H1 (cell line): ENCODE measurements around the gene USP17L11. TPM values are rescaled to one million over a fixed set of nuclear protein-coding genes. Genes with fewer than 3 reads are reported as not detected.
"Not testable (repeated sequence)": the region's sequence is repeated elsewhere in the genome, so short reads cannot be mapped to it uniquely, and the experiment has no call there.

ENCODE experiments used
- CTCF ChIA-PET: fragments of 300-600 bp; sonication (Branson Sonifier 250); formaldehyde crosslinking; loops from one replicate; lab custom pipeline; 2021; ENCODE audit not compliant: partially characterized antibody; lab: Charles Lee
- POLR2A ChIA-PET: fragments of 300-600 bp; sonication (Branson Sonifier 250); formaldehyde crosslinking; loops from one replicate; lab custom pipeline; 2021; ENCODE audit warnings: inconsistent platforms; ENCODE audit not compliant: partially characterized antibody; lab: Charles Lee
- DNase-seq, 2 experiments: peaks; one replicate each; pipeline versions ENCODE4 v3.0.0 to v3.0.0-alpha.2; 2010 to 2022; ENCODE audit warnings: low spot score in 2 of 2, low read depth in 1 of 2, mixed read lengths in 1 of 2
- FAIRE-seq: peaks from 2 replicates; lab custom pipeline; 2011; peaks lifted over from hg19 to GRCh38; lab: Jason Lieb, UNC
- H2AFZ ChIP-seq: 2 replicates; pipeline ENCODE4 v1.8.1; 2012; ENCODE audit warnings: low read length, inconsistent platforms
- H2AK5ac ChIP-seq: 2 replicates; pipeline ENCODE4 v1.6.1; 2013; ENCODE audit warnings: low read depth, low read length
- H2BK120ac ChIP-seq: replicated peaks from 2 replicates; pipeline ENCODE3; 2013; ENCODE audit warnings: low read depth, low read length, inconsistent platforms
- H2BK12ac ChIP-seq: 2 replicates; pipeline ENCODE4 v1.6.1; 2013; ENCODE audit warnings: low read depth, low read length
- H2BK15ac ChIP-seq: 2 replicates; pipeline ENCODE4 v1.6.1; 2013; ENCODE audit warnings: low read length
- H2BK20ac ChIP-seq: 2 replicates; pipeline ENCODE4 v1.6.1; 2013; ENCODE audit warnings: low read length
- H2BK5ac ChIP-seq: 2 replicates; pipeline ENCODE4 v1.6.1; 2013; ENCODE audit warnings: low read depth, low read length
- H3K14ac ChIP-seq: 2 replicates; pipeline ENCODE4 v1.6.1; 2013; ENCODE audit warnings: inconsistent platforms; ENCODE audit not compliant: insufficient read length
- H3K18ac ChIP-seq: 2 replicates; pipeline ENCODE4 v1.6.1; 2013; ENCODE audit warnings: low read length; ENCODE audit errors: extremely low read depth
- H3K23ac ChIP-seq: 2 replicates; pipeline ENCODE4 v1.6.1; 2013; ENCODE audit warnings: inconsistent platforms; ENCODE audit not compliant: insufficient read length
- H3K23me2 ChIP-seq: 2 replicates; pipeline ENCODE4 v1.6.1; 2013; ENCODE audit warnings: low read depth, low read length
- H3K27ac ChIP-seq: 2 replicates; pipeline ENCODE4 v1.6.1; 2011; ENCODE audit warnings: low read depth, low read length, inconsistent platforms
- H3K27me3 ChIP-seq, 4 experiments: replicated peaks in 1 of 4; 1 replicate in 1 of 4; 2 replicates in 3 of 4; pipeline versions ENCODE4 v1.6.1 to v1.8.1; 2011 to 2013; ENCODE audit warnings: low read length in 3 of 4, mild to moderate bottlenecking in 3 of 4, inconsistent platforms in 2 of 4, mixed read lengths in 2 of 4, moderate library complexity in 1 of 4; ENCODE audit not compliant: control insufficient read depth in 3 of 4, insufficient read depth in 3 of 4; ENCODE audit errors: extremely low read depth in 1 of 4
- H3K36me3 ChIP-seq, 4 experiments: 2 replicates each; pipeline versions ENCODE4 v1.6.1 to v1.8.1; 2011 to 2013; ENCODE audit warnings: mild to moderate bottlenecking in 4 of 4, low read length in 3 of 4, moderate library complexity in 2 of 4, control low read depth in 1 of 4, inconsistent platforms in 1 of 4; ENCODE audit not compliant: insufficient read depth in 4 of 4, control insufficient read depth in 2 of 4
- H3K4ac ChIP-seq: replicated peaks from 2 replicates; pipeline ENCODE3; 2013; ENCODE audit warnings: low read length, low read depth, mixed read lengths, inconsistent platforms; ENCODE audit not compliant: insufficient read length
- H3K4me1 ChIP-seq, 4 experiments: replicated peaks in 1 of 4; 1 replicate in 1 of 4; 2 replicates in 3 of 4; pipeline versions ENCODE4 v1.6.1 to v1.8.1; 2011 to 2013; ENCODE audit warnings: low read length in 3 of 4, inconsistent platforms in 2 of 4, mixed read lengths in 1 of 4; ENCODE audit not compliant: insufficient read depth in 4 of 4, control insufficient read depth in 3 of 4
- H3K4me2 ChIP-seq, 2 experiments: 2 replicates each; pipeline versions ENCODE4 v1.6.1 to v1.8.1; 2011 to 2013; ENCODE audit warnings: low read depth in 2 of 2, low read length in 2 of 2, control low read depth in 1 of 2, inconsistent platforms in 1 of 2, mild to moderate bottlenecking in 1 of 2; ENCODE audit not compliant: insufficient read depth in 1 of 2
- H3K4me3 ChIP-seq, 4 experiments: fragments of 200-600, 300-600 bp in 1 of 4; sonication (generic), shearing (Covaris generic), sonication (Bioruptor Twin) in 1 of 4; 2 replicates each; pipeline versions ENCODE4 v1.5.1 to v1.8.1; 2011 to 2016; ENCODE audit warnings: low read length in 4 of 4, low read depth in 3 of 4, control low read depth in 2 of 4, inconsistent platforms in 2 of 4, mild to moderate bottlenecking in 2 of 4, mixed read lengths in 1 of 4, moderate library complexity in 1 of 4; ENCODE audit not compliant: insufficient read depth in 2 of 4; ENCODE audit errors: extremely low read depth in 1 of 4
- H3K56ac ChIP-seq: replicated peaks from 2 replicates; pipeline ENCODE3; 2013; ENCODE audit warnings: low read depth, mild to moderate bottlenecking, mixed read lengths, low read length, inconsistent platforms; ENCODE audit not compliant: insufficient read length
- H3K79me1 ChIP-seq: 2 replicates; pipeline ENCODE4 v1.6.1; 2013; ENCODE audit warnings: low read depth, low read length, control low read depth
- H3K79me2 ChIP-seq, 2 experiments: 2 replicates each; pipeline versions ENCODE4 v1.6.1 to v1.8.1; 2012 to 2013; ENCODE audit warnings: low read length in 2 of 2, mild to moderate bottlenecking in 2 of 2, inconsistent platforms in 1 of 2; ENCODE audit not compliant: insufficient read depth in 2 of 2, control insufficient read depth in 1 of 2
- H3K9ac ChIP-seq, 4 experiments: replicated peaks in 1 of 4; 1 replicate in 1 of 4; 2 replicates in 3 of 4; pipeline versions ENCODE4 v1.6.1 to v1.8.1; 2011 to 2013; ENCODE audit warnings: low read depth in 3 of 4, low read length in 3 of 4, control low read depth in 2 of 4, mild to moderate bottlenecking in 2 of 4, moderate library complexity in 2 of 4, inconsistent platforms in 1 of 4; ENCODE audit errors: extremely low read depth in 1 of 4
- H3K9me3 ChIP-seq, 2 experiments: 2 replicates each; pipeline versions ENCODE4 v1.6.1 to v1.8.1; 2012 to 2013; ENCODE audit warnings: mild to moderate bottlenecking in 2 of 2, moderate library complexity in 2 of 2, control low read depth in 1 of 2, inconsistent platforms in 1 of 2, low read depth in 1 of 2, low read length in 1 of 2, mixed read lengths in 1 of 2; ENCODE audit not compliant: insufficient read depth in 2 of 2
- H4K20me1 ChIP-seq, 2 experiments: replicated peaks in 1 of 2; 2 replicates each; pipeline versions ENCODE3 to v1.8.1; 2011 to 2013; ENCODE audit warnings: inconsistent platforms in 2 of 2, low read length in 2 of 2, mild to moderate bottlenecking in 1 of 2; ENCODE audit not compliant: insufficient read depth in 2 of 2, control insufficient read depth in 1 of 2
- H4K5ac ChIP-seq: 2 replicates; pipeline ENCODE4 v1.6.1; 2013; ENCODE audit warnings: low read length, low read depth, mixed read lengths, inconsistent platforms; ENCODE audit not compliant: insufficient read length
- H4K8ac ChIP-seq: 2 replicates; pipeline ENCODE4 v1.8.0; 2013; ENCODE audit warnings: mild to moderate bottlenecking, moderate library complexity, low read length, inconsistent platforms; ENCODE audit not compliant: insufficient read depth; ENCODE audit errors: extremely low read depth
- H4K91ac ChIP-seq: replicated peaks from 2 replicates; pipeline ENCODE3; 2013; ENCODE audit warnings: low read length, mixed read lengths, inconsistent platforms; ENCODE audit not compliant: insufficient read length
- WGBS, 2 experiments: shearing (Covaris generic) in 1 of 2; methylation state at CpG; one replicate each; pipeline versions ENCODE4 v1.1.6 to v1.1.7; 2013 to 2015; ENCODE audit warnings: low lambda C conversion rate in 2 of 2, mixed read lengths in 2 of 2, inconsistent platforms in 1 of 2, low coverage in 1 of 2, missing lambda C conversion rate in 1 of 2; ENCODE audit not compliant: insufficient replicate concordance in 2 of 2, insufficient coverage in 1 of 2, insufficient read length in 1 of 2; ENCODE audit errors: extremely low coverage in 1 of 2, missing lambda C conversion rate in 1 of 2; 5-methylcytosine and 5-hydroxymethylcytosine counted together
- polyA plus RNA-seq, 7 experiments: library from polyadenylated mRNA; depleted of rRNA in 3 of 7; stranded (reverse) in 5 of 7; unstranded in 2 of 7; fragments of >200 nt in 5 of 7; fragments of 200-250 nt in 2 of 7; gene quantifications; 1 replicate in 5 of 7; 2 replicates in 1 of 7; 4 replicates in 1 of 7; pipeline versions ENCODE4 v1.2.1 to v1.2.3, GENCODE V29; 2011 to 2013; ENCODE audit warnings: missing spikeins in 2 of 7, mixed read lengths in 2 of 7
- total RNA-seq: library from RNA; stranded (reverse); fragmentation: NEBNext Ultra II Directional; extraction: Animal tissue kit (Norgen Biotek cat#: 25700); gene quantifications from 2 replicates; pipeline ENCODE4 v1.2.1, GENCODE V29; 2021

Gene USP17L11
- total and polyA plus RNA-seq, 2 of the 8 experiments (the other 6 are each of a cell fraction or from before 2014, with no cell fraction given) = not detected

DNA sequence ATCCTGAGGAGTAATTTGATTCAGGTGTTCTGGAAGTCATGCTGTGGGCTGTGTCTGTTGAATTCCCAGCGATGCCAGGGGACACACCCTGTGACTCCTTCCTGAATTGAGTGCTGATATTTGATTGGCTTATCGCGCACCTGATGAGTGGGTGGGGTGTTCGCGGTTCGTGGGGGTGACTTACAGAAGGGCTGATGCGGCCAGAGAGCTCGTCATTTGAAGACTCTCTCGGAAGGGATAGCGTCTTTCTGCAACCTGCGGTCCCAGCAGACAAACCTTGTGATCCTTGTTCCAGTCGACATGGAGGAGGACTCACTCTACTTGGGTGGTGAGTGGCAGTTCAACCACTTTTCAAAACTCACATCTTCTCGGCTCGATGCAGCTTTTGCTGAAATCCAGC is 9.4 kb downstream of the USP17L11 start, which contains the start of gene USP17L13:
USP17L13 (plus strand) TSS at position 301 of the 400 bp plus-strand sequence; CDS start at position 301, 0 bp downstream.
- POLR2A ChIA-PET, H4K5ac ChIP-seq, H3K23me2 ChIP-seq, H2AK5ac ChIP-seq, H2BK12ac ChIP-seq, H3K23ac ChIP-seq, H3K18ac ChIP-seq, H2BK5ac ChIP-seq, H3K4me1 ChIP-seq, H3K4me3 ChIP-seq, DNase-seq, H2BK15ac ChIP-seq, H4K20me1 ChIP-seq, H2AFZ ChIP-seq, H4K8ac ChIP-seq, H2BK120ac ChIP-seq, H3K56ac ChIP-seq, H3K9me3 ChIP-seq, H3K27ac ChIP-seq, H3K36me3 ChIP-seq, H2BK20ac ChIP-seq, H4K91ac ChIP-seq, FAIRE-seq, H3K79me1 ChIP-seq, H3K14ac ChIP-seq, H3K9ac ChIP-seq, CTCF ChIA-PET, H3K79me2 ChIP-seq, H3K27me3 ChIP-seq, H3K4me2 ChIP-seq, H3K4ac ChIP-seq: not testable (repeated sequence)
- WGBS, 2 experiments = no CpG with 5 or more reads among the region's 14 CpGs

DNA sequence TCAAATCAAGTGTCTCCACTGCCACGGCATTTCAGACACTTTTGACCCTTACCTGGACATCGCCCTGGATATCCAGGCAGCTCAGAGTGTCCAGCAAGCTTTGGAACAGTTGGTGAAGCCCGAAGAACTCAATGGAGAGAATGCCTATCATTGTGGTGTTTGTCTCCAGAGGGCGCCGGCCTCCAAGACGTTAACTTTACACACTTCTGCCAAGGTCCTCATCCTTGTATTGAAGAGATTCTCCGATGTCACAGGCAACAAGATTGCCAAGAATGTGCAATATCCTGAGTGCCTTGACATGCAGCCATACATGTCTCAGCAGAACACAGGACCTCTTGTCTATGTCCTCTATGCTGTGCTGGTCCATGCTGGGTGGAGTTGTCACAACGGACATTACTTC is 15.0 kb downstream of the USP17L11 start:
- H2BK12ac ChIP-seq, H3K4ac ChIP-seq, H2BK5ac ChIP-seq, H3K18ac ChIP-seq, H4K20me1 ChIP-seq, H3K14ac ChIP-seq, H3K27me3 ChIP-seq, H3K4me1 ChIP-seq, FAIRE-seq, H2AFZ ChIP-seq, H3K9me3 ChIP-seq, H3K4me2 ChIP-seq, H3K4me3 ChIP-seq, H3K79me2 ChIP-seq, H3K56ac ChIP-seq, H3K23me2 ChIP-seq, H4K8ac ChIP-seq, CTCF ChIA-PET, H3K9ac ChIP-seq, H3K23ac ChIP-seq, H2AK5ac ChIP-seq, H3K79me1 ChIP-seq, H3K36me3 ChIP-seq, H2BK20ac ChIP-seq, H4K91ac ChIP-seq, POLR2A ChIA-PET, H2BK15ac ChIP-seq, DNase-seq, H4K5ac ChIP-seq, H3K27ac ChIP-seq, H2BK120ac ChIP-seq: not testable (repeated sequence)
- WGBS, 2 experiments = 83% methylated on average over 5 of the region's 8 CpGs; no CpG with 5 or more reads in 1 of the 2 experiments
